ENCODE data around the gene CPXM2. TPM values are rescaled to one million over a fixed set of nuclear protein-coding genes. Genes with fewer than 3 reads are reported as not detected.

CPXM2 gene
- total and polyA plus RNA-seq, 2 experiments from 2014 or later = 3.7 to 4.9 TPM

GRCh38 chr10:123903621-123904020 is 12.0 kb upstream of the CPXM2 start:
- Histone ChIP-seq H3K27me3 (peaks cover 8% of the 10 kb centered on the region), H3K4me2 (no peak overlapping the region), H3K27ac (no peak overlapping the region), H3K9me3 (ENCODE audit: low read depth) (no peaks in the 10 kb centered on the region), H3K36me3 (replicated peaks; ENCODE audit: insufficient read depth, low read depth) (no peaks in the 10 kb centered on the region), H2AFZ (no peak overlapping the region), H3K9me2 (replicated peaks; ENCODE audit: insufficient read depth) (no peaks in the 10 kb centered on the region), H4K20me1 (ENCODE audit: insufficient read depth, poor library complexity, severe bottlenecking) (no peaks in the 10 kb centered on the region), H3K4me3 (no peak overlapping the region), H3K79me2 (no peaks in the 10 kb centered on the region), H3K4me1 (ENCODE audit: insufficient read depth) (peaks cover 3% of the 10 kb centered on the region)
- no peak for DNase-seq (ENCODE audit: low spot score)
- WGBS (ENCODE audit: low lambda C conversion rate, missing lambda C conversion rate) = 70% methylated on average over 5 of the region's 5 CpGs
- TF ChIP-seq CTCF (IDR thresholded peaks at IDR 0.05; ENCODE audit: poor library complexity) (no peak), EZH2phosphoT487 (IDR thresholded peaks at IDR 0.05; ENCODE audit: low read depth, severe bottlenecking, unreplicated experiment) (no peak), EZH2 (IDR thresholded peaks at IDR 0.05; ENCODE audit: borderline replicate concordance) (no peak)

GRCh38 chr10:123901621-123902020 is 10.0 kb upstream of the CPXM2 start:
- Histone ChIP-seq H3K36me3 (replicated peaks; ENCODE audit: insufficient read depth, low read depth) (no peaks in the 10 kb centered on the region), H2AFZ (no peak overlapping the region), H3K9me2 (replicated peaks; ENCODE audit: insufficient read depth) (no peaks in the 10 kb centered on the region), H3K79me2 (no peaks in the 10 kb centered on the region), H3K9me3 (ENCODE audit: low read depth) (no peaks in the 10 kb centered on the region), H3K4me3 (no peak overlapping the region), H4K20me1 (ENCODE audit: insufficient read depth, poor library complexity, severe bottlenecking) (no peaks in the 10 kb centered on the region), H3K27ac (no peak overlapping the region), H3K4me1 (ENCODE audit: insufficient read depth) (peaks cover 3% of the 10 kb centered on the region), H3K4me2 (no peak overlapping the region), H3K27me3 (no peaks in the 10 kb centered on the region)
- no peak for DNase-seq (ENCODE audit: low spot score)
- 95% methylated on average over 4 of the region's 4 CpGs for WGBS (ENCODE audit: low lambda C conversion rate, missing lambda C conversion rate)
- TF ChIP-seq EZH2 (IDR thresholded peaks at IDR 0.05; ENCODE audit: borderline replicate concordance) (no peak), CTCF (IDR thresholded peaks at IDR 0.05; ENCODE audit: poor library complexity) (no peak), EZH2phosphoT487 (IDR thresholded peaks at IDR 0.05; ENCODE audit: low read depth, severe bottlenecking, unreplicated experiment) (no peak)

- H3K9me3 ChIP-seq (ENCODE audit: low read depth) = no peaks in the 10 kb centered on the region
- no peaks in the 10 kb centered on the region for H3K36me3 ChIP-seq (replicated peaks; ENCODE audit: insufficient read depth, low read depth)
- 78% methylated on average over 4 of the region's 4 CpGs for WGBS (ENCODE audit: low lambda C conversion rate, missing lambda C conversion rate)
- H3K4me1 ChIP-seq (ENCODE audit: insufficient read depth) = no peaks in the 10 kb centered on the region
- H3K27ac ChIP-seq = no peak overlapping the region
- no peaks in the 10 kb centered on the region for H3K9me2 ChIP-seq (replicated peaks; ENCODE audit: insufficient read depth)
- no peaks in the 10 kb centered on the region for H4K20me1 ChIP-seq (ENCODE audit: insufficient read depth, poor library complexity, severe bottlenecking)
- no peak for DNase-seq (ENCODE audit: low spot score)
- H3K79me2 ChIP-seq = no peaks in the 10 kb centered on the region
- no peak overlapping the region for H2AFZ ChIP-seq
- no peak overlapping the region for H3K4me2 ChIP-seq
- TF ChIP-seq CTCF (IDR thresholded peaks at IDR 0.05; ENCODE audit: poor library complexity) = peak; percentile 17
- TF ChIP-seq EZH2 (IDR thresholded peaks at IDR 0.05; ENCODE audit: borderline replicate concordance) = no peak
- TF ChIP-seq EZH2phosphoT487 (IDR thresholded peaks at IDR 0.05; ENCODE audit: low read depth, severe bottlenecking, unreplicated experiment) = no peak
- H3K27me3 ChIP-seq = peaks cover 6% of the 10 kb centered on the region
- H3K4me3 ChIP-seq = no peak overlapping the region
Observed at GRCh38 chr10:123897146-123897545, 5.5 kb upstream of the CPXM2 start.
